ENCODE measurements around the gene MNX1. TPM values are rescaled to one million over a fixed set of nuclear protein-coding genes. Genes with fewer than 3 reads are reported as not detected.

The MNX1 gene
- total and polyA plus RNA-seq, 2 donors (not counting 1 experiment from before 2014, with no cell fraction given), result not detected

DNA sequence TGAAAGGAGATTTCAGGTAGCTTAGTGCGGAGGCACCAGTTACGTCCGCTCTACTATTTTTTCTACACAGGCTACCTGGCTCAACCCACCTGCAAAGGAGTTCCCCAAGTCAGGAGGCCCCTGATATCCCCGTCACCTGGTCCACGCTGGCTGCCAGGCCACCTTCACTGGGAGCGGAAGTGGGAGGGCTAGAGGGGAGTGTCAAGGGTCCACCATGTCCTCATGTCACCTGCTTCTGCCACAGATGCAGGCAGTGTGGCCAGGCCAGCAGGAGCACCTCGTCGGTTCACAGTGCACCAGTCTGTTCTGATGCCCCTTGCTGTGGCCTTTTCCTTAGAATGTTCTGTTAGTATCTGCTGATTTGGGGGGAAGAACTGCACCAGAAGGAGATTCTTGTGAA, 44.1 kb downstream of the MNX1 start:
- no peaks in the 10 kb centered on the region for H3K27me3 ChIP-seq (ENCODE audit: control insufficient read depth, insufficient read depth, low read length)
- DNase-seq (ENCODE audit: low read depth in 2 of 2), result no peak
- TF ChIP-seq, protein P1, sequence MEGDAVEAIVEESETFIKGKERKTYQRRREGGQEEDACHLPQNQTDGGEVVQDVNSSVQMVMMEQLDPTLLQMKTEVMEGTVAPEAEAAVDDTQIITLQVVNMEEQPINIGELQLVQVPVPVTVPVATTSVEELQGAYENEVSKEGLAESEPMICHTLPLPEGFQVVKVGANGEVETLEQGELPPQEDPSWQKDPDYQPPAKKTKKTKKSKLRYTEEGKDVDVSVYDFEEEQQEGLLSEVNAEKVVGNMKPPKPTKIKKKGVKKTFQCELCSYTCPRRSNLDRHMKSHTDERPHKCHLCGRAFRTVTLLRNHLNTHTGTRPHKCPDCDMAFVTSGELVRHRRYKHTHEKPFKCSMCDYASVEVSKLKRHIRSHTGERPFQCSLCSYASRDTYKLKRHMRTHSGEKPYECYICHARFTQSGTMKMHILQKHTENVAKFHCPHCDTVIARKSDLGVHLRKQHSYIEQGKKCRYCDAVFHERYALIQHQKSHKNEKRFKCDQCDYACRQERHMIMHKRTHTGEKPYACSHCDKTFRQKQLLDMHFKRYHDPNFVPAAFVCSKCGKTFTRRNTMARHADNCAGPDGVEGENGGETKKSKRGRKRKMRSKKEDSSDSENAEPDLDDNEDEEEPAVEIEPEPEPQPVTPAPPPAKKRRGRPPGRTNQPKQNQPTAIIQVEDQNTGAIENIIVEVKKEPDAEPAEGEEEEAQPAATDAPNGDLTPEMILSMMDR (conservative IDR thresholded peaks at IDR 0.05 in 1 of 2, IDR thresholded peaks at IDR 0.05 in 1 of 2; ENCODE audit: low read depth in 1 of 2, low read length in 2 of 2), result no peak
- TF ChIP-seq EZH2 (IDR thresholded peaks at IDR 0.05; ENCODE audit: low read length, missing control alignments), result no peak
- no peak overlapping the region for H3K27ac ChIP-seq (ENCODE audit: insufficient read depth, low read length)
- H4K20me1 ChIP-seq (ENCODE audit: control insufficient read depth, extremely low read depth, insufficient read depth, low read length), result no peaks in the 10 kb centered on the region
- peaks cover 23% of the 10 kb centered on the region for H3K36me3 ChIP-seq (ENCODE audit: control insufficient read depth, insufficient read depth, low read length)
- no peaks in the 10 kb centered on the region for H3K9me3 ChIP-seq (ENCODE audit: control insufficient read depth, insufficient read depth, low read depth, low read length)
- no peak overlapping the region for H3K4me3 ChIP-seq (replicated peaks in 1 of 4; ENCODE audit: control extremely low read depth in 1 of 4, insufficient read depth in 1 of 4, low read depth in 3 of 4, low read length in 4 of 4)
- H3K79me2 ChIP-seq (ENCODE audit: control insufficient read depth, insufficient read depth, low read length), result no peaks in the 10 kb centered on the region
- H3K4me2 ChIP-seq (ENCODE audit: extremely low read depth, insufficient read depth, low read length), result no peak overlapping the region
- H3K9ac ChIP-seq (ENCODE audit: insufficient read depth, low read length), result no peak overlapping the region
- H3K4me1 ChIP-seq (ENCODE audit: control insufficient read depth, extremely low read depth, insufficient read depth, low read length), result no peaks in the 10 kb centered on the region
- H2AFZ ChIP-seq (ENCODE audit: low read length), result no peak overlapping the region

DNA sequence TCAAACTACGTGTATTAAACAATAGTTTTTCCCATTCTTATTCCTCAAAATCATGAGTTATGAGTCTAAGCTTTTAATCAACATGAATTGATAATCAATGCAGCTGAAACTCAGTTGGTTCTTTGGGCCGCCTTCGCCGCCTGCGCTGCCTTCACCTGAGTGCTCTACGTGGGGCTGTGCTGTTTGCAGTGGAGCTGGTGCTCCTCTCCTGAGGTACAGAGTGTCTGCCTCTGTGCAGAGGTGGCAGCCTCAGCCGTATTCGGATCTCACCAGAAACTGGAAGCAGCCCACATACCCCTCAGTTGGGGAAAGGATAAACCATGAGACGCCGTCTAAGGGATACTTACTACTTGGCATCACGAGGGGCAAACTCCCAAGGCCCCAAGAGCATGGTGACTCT, 45.5 kb downstream of the MNX1 start:
- no peak overlapping the region for H2AFZ ChIP-seq (ENCODE audit: low read length)
- H3K27ac ChIP-seq (ENCODE audit: insufficient read depth, low read length), result no peak overlapping the region
- H3K4me2 ChIP-seq (ENCODE audit: extremely low read depth, insufficient read depth, low read length), result no peak overlapping the region
- no peak overlapping the region for H3K4me3 ChIP-seq (replicated peaks in 1 of 4; ENCODE audit: control extremely low read depth in 1 of 4, insufficient read depth in 1 of 4, low read depth in 3 of 4, low read length in 4 of 4)
- no peaks in the 10 kb centered on the region for H3K79me2 ChIP-seq (ENCODE audit: control insufficient read depth, insufficient read depth, low read length)
- DNase-seq (ENCODE audit: low read depth in 2 of 2), result no peak
- TF ChIP-seq, protein P1 (conservative IDR thresholded peaks at IDR 0.05 in 1 of 2, IDR thresholded peaks at IDR 0.05 in 1 of 2; ENCODE audit: low read depth in 1 of 2, low read length in 2 of 2), result no peak
- TF ChIP-seq EZH2 (IDR thresholded peaks at IDR 0.05; ENCODE audit: low read length, missing control alignments), result no peak
- no peaks in the 10 kb centered on the region for H3K9me3 ChIP-seq (ENCODE audit: control insufficient read depth, insufficient read depth, low read depth, low read length)
- no peak overlapping the region for H3K9ac ChIP-seq (ENCODE audit: insufficient read depth, low read length)
- no peaks in the 10 kb centered on the region for H3K4me1 ChIP-seq (ENCODE audit: control insufficient read depth, extremely low read depth, insufficient read depth, low read length)
- no peaks in the 10 kb centered on the region for H4K20me1 ChIP-seq (ENCODE audit: control insufficient read depth, extremely low read depth, insufficient read depth, low read length)
- peaks cover 29% of the 10 kb centered on the region for H3K36me3 ChIP-seq (ENCODE audit: control insufficient read depth, insufficient read depth, low read length)
- no peaks in the 10 kb centered on the region for H3K27me3 ChIP-seq (ENCODE audit: control insufficient read depth, insufficient read depth, low read length)

DNA sequence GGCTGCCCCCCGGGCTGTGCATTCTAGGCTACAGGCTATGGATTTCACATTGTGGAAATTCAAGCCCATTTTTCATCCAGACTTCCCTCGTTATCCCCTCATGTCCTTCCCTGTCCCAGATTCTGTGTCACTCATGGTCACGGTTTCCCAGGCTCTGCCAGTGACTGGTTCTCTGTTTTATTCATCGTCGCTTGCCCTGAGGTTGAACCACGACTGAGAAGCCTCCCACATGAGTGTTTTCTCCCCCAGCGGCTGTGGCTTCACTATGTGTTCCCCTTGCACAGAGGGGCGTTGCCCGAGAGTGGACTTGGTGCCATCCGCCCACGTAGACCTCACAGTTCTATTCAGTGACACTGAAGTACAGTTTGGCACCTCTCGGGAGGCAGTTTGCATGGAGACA, 47.0 kb downstream of the MNX1 start:
- H3K36me3 ChIP-seq (ENCODE audit: control insufficient read depth, insufficient read depth, low read length), result peaks cover 32% of the 10 kb centered on the region

More for the DNA sequence above, 47.0 kb downstream of the MNX1 start:
- Histone ChIP-seq H3K27ac (ENCODE audit: insufficient read depth, low read length) (no peak overlapping the region), H3K9ac (ENCODE audit: insufficient read depth, low read length) (no peak overlapping the region), H3K27me3 (ENCODE audit: control insufficient read depth, insufficient read depth, low read length) (no peaks in the 10 kb centered on the region), H4K20me1 (ENCODE audit: control insufficient read depth, extremely low read depth, insufficient read depth, low read length) (no peaks in the 10 kb centered on the region), H2AFZ (ENCODE audit: low read length) (no peak overlapping the region), H3K4me3 (replicated peaks in 1 of 4; ENCODE audit: control extremely low read depth in 1 of 4, insufficient read depth in 1 of 4, low read depth in 3 of 4, low read length in 4 of 4) (no peak overlapping the region), H3K4me1 (ENCODE audit: control insufficient read depth, extremely low read depth, insufficient read depth, low read length) (no peaks in the 10 kb centered on the region), H3K9me3 (ENCODE audit: control insufficient read depth, insufficient read depth, low read depth, low read length) (no peaks in the 10 kb centered on the region), H3K4me2 (ENCODE audit: extremely low read depth, insufficient read depth, low read length) (no peak overlapping the region), H3K79me2 (ENCODE audit: control insufficient read depth, insufficient read depth, low read length) (no peaks in the 10 kb centered on the region)
- no peak for TF ChIP-seq EZH2 (IDR thresholded peaks at IDR 0.05; ENCODE audit: low read length, missing control alignments)
- TF ChIP-seq, protein P1 (conservative IDR thresholded peaks at IDR 0.05 in 1 of 2, IDR thresholded peaks at IDR 0.05 in 1 of 2; ENCODE audit: low read depth in 1 of 2, low read length in 2 of 2), result no peak
- DNase-seq (ENCODE audit: low read depth in 2 of 2), result no peak

Data from fibroblast of lung (primary cell).